HCT116 (cell line): ENCODE data around the gene MAOB. TPM values are rescaled to one million over a fixed set of nuclear protein-coding genes. Genes with fewer than 3 reads are reported as not detected.

Experiments used
- ATAC-seq: fragments of 200-7000 bp; cut with Tn5 transposase; 2 replicates; pipeline ENCODE4 v1.9.1; 2020; ENCODE audit warnings: mild to moderate bottlenecking, moderate library complexity
- BruUV-seq: library from RNA; stranded (reverse); fragments of 400-500 nt; replicated peaks from 2 replicates; lab custom pipeline; 2021; lab: Mats Ljungman, UMichigan
- CTCF ChIA-PET: fragments of 300-600 bp; sonication (Branson Sonifier 250); formaldehyde crosslinking; loops from one replicate; lab custom pipeline; 2021; ENCODE audit warnings: antibody characterized with exemption; lab: Charles Lee
- POLR2A ChIA-PET: fragments of 300-600, 350-600 bp; sonication (Branson Sonifier 250); formaldehyde crosslinking; loops from one replicate; lab custom pipeline; 2021; ENCODE audit warnings: antibody characterized with exemption; lab: Charles Lee
- RAD21 ChIA-PET, 2 experiments: fragments of 300-600 bp; sonication (Branson Sonifier 250); formaldehyde crosslinking; loops; one replicate each; lab custom pipeline; 2023; ENCODE audit warnings: low total read pairs in 2 of 2; ENCODE audit not compliant: uncharacterized antibody in 2 of 2, unreplicated experiment in 2 of 2, low non-redundant PET in 1 of 2; lab: Charles Lee
- DNase-seq: peaks from one replicate; pipeline ENCODE4 v3.0.0-alpha.2; 2010; ENCODE audit warnings: low read depth, low spot score
- H2AFZ ChIP-seq: fragments of 200-600 bp; shearing (Covaris generic), sonication (generic); 2 replicates; pipeline ENCODE4 v1.6.1; 2017; ENCODE audit warnings: low read depth, mixed run types, mixed read lengths, antibody characterized with exemption, low read length; ENCODE audit not compliant: poor library complexity, severe bottlenecking
- H3K27ac ChIP-seq: 2 replicates; pipeline ENCODE4 v1.5.1; 2012; ENCODE audit warnings: low read depth, low read length
- H3K27me3 ChIP-seq: fragments of 200-600 bp; sonication (generic); 2 replicates; pipeline ENCODE4 v1.6.1; 2016; ENCODE audit warnings: mixed run types, low read length, mixed read lengths; ENCODE audit not compliant: insufficient read depth
- H3K36me3 ChIP-seq, 2 experiments: fragments of 200-500 bp in 1 of 2; fragments of 200-600 bp in 1 of 2; sonication (Bioruptor generic) in 1 of 2; sonication (generic) in 1 of 2; 2 replicates each; pipeline versions ENCODE4 v1.5.1 to v1.6.1; 2014 to 2016; ENCODE audit warnings: low read length in 2 of 2, inconsistent platforms in 1 of 2, mixed read lengths in 1 of 2, mixed run types in 1 of 2; ENCODE audit not compliant: insufficient read depth in 2 of 2, control insufficient read depth in 1 of 2
- H3K4me1 ChIP-seq, 2 experiments: fragments of 200-600 bp in 1 of 2; sonication (generic) in 1 of 2; 2 replicates each; pipeline versions ENCODE4 v1.5.1 to v1.6.1; 2012 to 2017; ENCODE audit warnings: low read length in 2 of 2, inconsistent platforms in 1 of 2, mild to moderate bottlenecking in 1 of 2, mixed read lengths in 1 of 2, mixed run types in 1 of 2, moderate library complexity in 1 of 2; ENCODE audit not compliant: insufficient read depth in 2 of 2, control insufficient read depth in 1 of 2
- H3K4me2 ChIP-seq: fragments of 200-600 bp; sonication (generic); 2 replicates; pipeline ENCODE4 v1.6.1; 2017; ENCODE audit warnings: mixed run types, low read length, mixed read lengths
- H3K4me3 ChIP-seq, 2 experiments: fragments of 200-600 bp in 1 of 2; sonication (generic) in 1 of 2; replicated peaks in 1 of 2; 2 replicates each; pipeline ENCODE4 v1.5.1; 2011 to 2016; ENCODE audit warnings: low read length in 2 of 2, control low read depth in 1 of 2, low read depth in 1 of 2, mild to moderate bottlenecking in 1 of 2, mixed read lengths in 1 of 2, mixed run types in 1 of 2
- H3K79me2 ChIP-seq: fragments of 200-600 bp; sonication (generic); 2 replicates; pipeline ENCODE4 v1.6.1; 2017; ENCODE audit warnings: mild to moderate bottlenecking, mixed run types, low read length, moderate library complexity, mixed read lengths; ENCODE audit not compliant: insufficient read depth
- H3K9ac ChIP-seq: fragments of 200-600 bp; sonication (generic); 2 replicates; pipeline ENCODE4 v1.6.1; 2016; ENCODE audit warnings: low read length, mixed read lengths
- H3K9me2 ChIP-seq: fragments of 200-600 bp; sonication (generic), shearing (Covaris generic); 2 replicates; pipeline ENCODE4 v1.6.1; 2017; ENCODE audit warnings: mixed run types, mild to moderate bottlenecking, moderate library complexity; ENCODE audit not compliant: insufficient read depth
- H3K9me3 ChIP-seq, 2 experiments: fragments of 200-500 bp in 1 of 2; fragments of 200-600 bp in 1 of 2; sonication (Bioruptor generic) in 1 of 2; sonication (generic) in 1 of 2; 2 replicates each; pipeline ENCODE4 v1.6.1; 2014 to 2017; ENCODE audit warnings: low read length in 2 of 2, mixed read lengths in 2 of 2, inconsistent platforms in 1 of 2, low read depth in 1 of 2, mild to moderate bottlenecking in 1 of 2, mixed run types in 1 of 2, moderate library complexity in 1 of 2; ENCODE audit not compliant: control insufficient read depth in 1 of 2, insufficient read depth in 1 of 2
- H4K20me1 ChIP-seq: fragments of 200-600 bp; sonication (generic), shearing (Covaris generic); 2 replicates; pipeline ENCODE4 v1.6.1; 2017; ENCODE audit warnings: mixed run types, mild to moderate bottlenecking, moderate library complexity; ENCODE audit not compliant: insufficient read depth
- ELF1 ChIP-seq: IDR thresholded peaks from 2 replicates; pipeline ENCODE4 v1.6.1; 2012; ENCODE audit warnings: low read depth, borderline replicate concordance
- EZH2 ChIP-seq: fragments of 200-600 bp; sonication (generic); IDR thresholded peaks from 2 replicates; pipeline ENCODE4 v1.6.1; 2017; ENCODE audit warnings: antibody characterized with exemption, mixed run types
- FOSL1 ChIP-seq: IDR thresholded peaks from 2 replicates; pipeline ENCODE4 v1.6.1; 2012; ENCODE audit warnings: low read depth
- JUND ChIP-seq: IDR thresholded peaks from 2 replicates; pipeline ENCODE4 v1.6.1; 2012
- POLR2AphosphoS5 ChIP-seq: IDR thresholded peaks from 2 replicates; pipeline ENCODE4 v1.6.1; 2011; ENCODE audit warnings: mild to moderate bottlenecking, low read depth, low read length, moderate library complexity
- RAD21 ChIP-seq: IDR thresholded peaks from 2 replicates; pipeline ENCODE4 v1.6.1; 2012; ENCODE audit warnings: low read depth, mild to moderate bottlenecking
- SRF ChIP-seq: IDR thresholded peaks from 2 replicates; pipeline ENCODE4 v1.6.1; 2012; ENCODE audit warnings: low read depth
- YY1 ChIP-seq: IDR thresholded peaks from 2 replicates; pipeline ENCODE4 v1.6.1; 2011; ENCODE audit warnings: low read length, low read depth, moderate library complexity, mild to moderate bottlenecking; ENCODE audit not compliant: insufficient replicate concordance; ENCODE audit errors: extremely low read depth
- intact Hi-C: fragments of 100-400 bp; cut with micrococcal nuclease; formaldehyde crosslinking; loops from 2 replicates; pipeline ENCODE4 v1.10.0; 2022
- total RNA-seq: library from RNA; stranded (reverse); gene quantifications from one replicate; pipeline ENCODE4 v1.2.1, GENCODE V29; 2021; ENCODE audit not compliant: unreplicated experiment
- TF ChIP-seq, protein P1 (sequence below): IDR thresholded peaks from 2 replicates; pipeline ENCODE4 v1.6.1; 2012
- TF ChIP-seq, protein P2 (sequence below), 3 experiments: fragments of 200-600 bp in 1 of 3; sonication (generic) in 1 of 3; IDR thresholded peaks in 2 of 3; conservative IDR thresholded peaks in 1 of 3; 2 replicates each; pipeline ENCODE4 v1.5.1; 2012 to 2017; ENCODE audit warnings: low read depth in 2 of 3, low read length in 2 of 3, antibody characterized with exemption in 1 of 3, borderline replicate concordance in 1 of 3, control low read depth in 1 of 3, mild to moderate bottlenecking in 1 of 3, mixed read lengths in 1 of 3, mixed run types in 1 of 3, moderate library complexity in 1 of 3; ENCODE audit not compliant: insufficient read depth in 1 of 3
- TF ChIP-seq, protein P3 (sequence below): IDR thresholded peaks from 2 replicates; pipeline ENCODE4 v1.6.1; 2012
- TF ChIP-seq, protein P4 (sequence below): IDR thresholded peaks from 2 replicates; pipeline ENCODE4 v1.6.1; 2011; ENCODE audit warnings: mild to moderate bottlenecking, low read length, moderate library complexity; ENCODE audit not compliant: insufficient replicate concordance; ENCODE audit errors: extremely low read depth

MAOB gene
- total RNA-seq, 1 experiment from 2014 or later, result 28.2 TPM

GRCh38 chrX:43745938-43746721 lies 136.1 kb downstream of the MAOB start:
- H3K27ac ChIP-seq, result no peak overlapping the region
- ChIA-PET CTCF (no interaction called here), RAD21 (interaction anchor here in 1 of 2 experiments (0.6 kb wide), 1 partner anchor 370 kb away, joined by 3 read pairs; no protein-coding TSS in a partner anchor), POLR2A (no interaction called here)
- ATAC-seq (no peak), DNase-seq (no peak)
- no peaks in the 10 kb centered on the region for H3K79me2 ChIP-seq
- H3K4me2 ChIP-seq, result no peak overlapping the region
- H3K27me3 ChIP-seq, result no peaks in the 10 kb centered on the region
- no peaks in the 10 kb centered on the region; a peak in 1 of 4 replicates for H3K36me3 ChIP-seq
- H4K20me1 ChIP-seq, result no peaks in the 10 kb centered on the region
- TF ChIP-seq, protein P1, sequence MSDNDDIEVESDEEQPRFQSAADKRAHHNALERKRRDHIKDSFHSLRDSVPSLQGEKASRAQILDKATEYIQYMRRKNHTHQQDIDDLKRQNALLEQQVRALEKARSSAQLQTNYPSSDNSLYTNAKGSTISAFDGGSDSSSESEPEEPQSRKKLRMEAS, result no peak
- TF ChIP-seq SRF, result no peak
- no peak overlapping the region for H3K4me3 ChIP-seq
- BruUV-seq, result no TSS peak
- no peaks in the 10 kb centered on the region for H3K9me2 ChIP-seq
- no peaks in the 10 kb centered on the region for H3K4me1 ChIP-seq
- no peaks in the 10 kb centered on the region for H3K9me3 ChIP-seq
- H2AFZ ChIP-seq, result no peak overlapping the region
- intact Hi-C loops, result no loop called here
- H3K9ac ChIP-seq, result no peak overlapping the region

DNA sequence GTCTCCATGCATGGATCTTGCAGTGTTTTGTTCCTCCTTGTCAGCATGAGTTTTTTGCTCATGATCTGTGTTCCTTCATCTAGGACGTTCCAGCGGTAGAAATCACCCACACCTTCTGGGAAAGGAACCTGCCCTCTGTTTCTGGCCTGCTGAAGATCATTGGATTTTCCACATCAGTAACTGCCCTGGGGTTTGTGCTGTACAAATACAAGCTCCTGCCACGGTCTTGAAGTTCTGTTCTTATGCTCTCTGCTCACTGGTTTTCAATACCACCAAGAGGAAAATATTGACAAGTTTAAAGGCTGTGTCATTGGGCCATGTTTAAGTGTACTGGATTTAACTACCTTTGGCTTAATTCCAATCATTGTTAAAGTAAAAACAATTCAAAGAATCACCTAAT lies 138.0 kb downstream of the MAOB start:
- Histone ChIP-seq H3K4me1 (no peaks in the 10 kb centered on the region), H3K36me3 (no peaks in the 10 kb centered on the region; a peak in 1 of 4 replicates), H3K9me3 (no peaks in the 10 kb centered on the region), H3K4me2 (no peak overlapping the region), H3K27me3 (no peaks in the 10 kb centered on the region), H4K20me1 (no peaks in the 10 kb centered on the region), H2AFZ (no peak overlapping the region), H3K9ac (no peak overlapping the region), H3K9me2 (no peaks in the 10 kb centered on the region), H3K4me3 (no peak overlapping the region), H3K79me2 (no peaks in the 10 kb centered on the region), H3K27ac (no peak overlapping the region)
- intact Hi-C loops, result no loop called here
- ATAC-seq (no peak), DNase-seq (no peak)
- ChIA-PET CTCF (no interaction called here), POLR2A (no interaction called here), RAD21 (no interaction called here)
- no TSS peak for BruUV-seq
- TF ChIP-seq ELF1 (no peak), JUND (no peak), FOSL1 (no peak), YY1 (no peak), POLR2AphosphoS5 (no peak), EZH2 (no peak), RAD21 (no peak)
- TF ChIP-seq, protein P2, sequence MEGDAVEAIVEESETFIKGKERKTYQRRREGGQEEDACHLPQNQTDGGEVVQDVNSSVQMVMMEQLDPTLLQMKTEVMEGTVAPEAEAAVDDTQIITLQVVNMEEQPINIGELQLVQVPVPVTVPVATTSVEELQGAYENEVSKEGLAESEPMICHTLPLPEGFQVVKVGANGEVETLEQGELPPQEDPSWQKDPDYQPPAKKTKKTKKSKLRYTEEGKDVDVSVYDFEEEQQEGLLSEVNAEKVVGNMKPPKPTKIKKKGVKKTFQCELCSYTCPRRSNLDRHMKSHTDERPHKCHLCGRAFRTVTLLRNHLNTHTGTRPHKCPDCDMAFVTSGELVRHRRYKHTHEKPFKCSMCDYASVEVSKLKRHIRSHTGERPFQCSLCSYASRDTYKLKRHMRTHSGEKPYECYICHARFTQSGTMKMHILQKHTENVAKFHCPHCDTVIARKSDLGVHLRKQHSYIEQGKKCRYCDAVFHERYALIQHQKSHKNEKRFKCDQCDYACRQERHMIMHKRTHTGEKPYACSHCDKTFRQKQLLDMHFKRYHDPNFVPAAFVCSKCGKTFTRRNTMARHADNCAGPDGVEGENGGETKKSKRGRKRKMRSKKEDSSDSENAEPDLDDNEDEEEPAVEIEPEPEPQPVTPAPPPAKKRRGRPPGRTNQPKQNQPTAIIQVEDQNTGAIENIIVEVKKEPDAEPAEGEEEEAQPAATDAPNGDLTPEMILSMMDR (IDR thresholded peaks at IDR 0.05 in 2 of 3, conservative IDR thresholded peaks at IDR 0.05 in 1 of 3; ENCODE audit: borderline replicate concordance in 1 of 3, insufficient read depth in 1 of 3, low read depth in 2 of 3, low read length in 2 of 3), result no peak
- TF ChIP-seq, protein P1, result no peak
- TF ChIP-seq, protein P3, sequence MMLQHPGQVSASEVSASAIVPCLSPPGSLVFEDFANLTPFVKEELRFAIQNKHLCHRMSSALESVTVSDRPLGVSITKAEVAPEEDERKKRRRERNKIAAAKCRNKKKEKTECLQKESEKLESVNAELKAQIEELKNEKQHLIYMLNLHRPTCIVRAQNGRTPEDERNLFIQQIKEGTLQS, result no peak
- TF ChIP-seq, protein P4, sequence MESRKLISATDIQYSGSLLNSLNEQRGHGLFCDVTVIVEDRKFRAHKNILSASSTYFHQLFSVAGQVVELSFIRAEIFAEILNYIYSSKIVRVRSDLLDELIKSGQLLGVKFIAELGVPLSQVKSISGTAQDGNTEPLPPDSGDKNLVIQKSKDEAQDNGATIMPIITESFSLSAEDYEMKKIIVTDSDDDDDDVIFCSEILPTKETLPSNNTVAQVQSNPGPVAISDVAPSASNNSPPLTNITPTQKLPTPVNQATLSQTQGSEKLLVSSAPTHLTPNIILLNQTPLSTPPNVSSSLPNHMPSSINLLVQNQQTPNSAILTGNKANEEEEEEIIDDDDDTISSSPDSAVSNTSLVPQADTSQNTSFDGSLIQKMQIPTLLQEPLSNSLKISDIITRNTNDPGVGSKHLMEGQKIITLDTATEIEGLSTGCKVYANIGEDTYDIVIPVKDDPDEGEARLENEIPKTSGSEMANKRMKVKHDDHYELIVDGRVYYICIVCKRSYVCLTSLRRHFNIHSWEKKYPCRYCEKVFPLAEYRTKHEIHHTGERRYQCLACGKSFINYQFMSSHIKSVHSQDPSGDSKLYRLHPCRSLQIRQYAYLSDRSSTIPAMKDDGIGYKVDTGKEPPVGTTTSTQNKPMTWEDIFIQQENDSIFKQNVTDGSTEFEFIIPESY, result no peak
